ENCODE results near the gene CLEC16A.

Gene CLEC16A

DNA sequence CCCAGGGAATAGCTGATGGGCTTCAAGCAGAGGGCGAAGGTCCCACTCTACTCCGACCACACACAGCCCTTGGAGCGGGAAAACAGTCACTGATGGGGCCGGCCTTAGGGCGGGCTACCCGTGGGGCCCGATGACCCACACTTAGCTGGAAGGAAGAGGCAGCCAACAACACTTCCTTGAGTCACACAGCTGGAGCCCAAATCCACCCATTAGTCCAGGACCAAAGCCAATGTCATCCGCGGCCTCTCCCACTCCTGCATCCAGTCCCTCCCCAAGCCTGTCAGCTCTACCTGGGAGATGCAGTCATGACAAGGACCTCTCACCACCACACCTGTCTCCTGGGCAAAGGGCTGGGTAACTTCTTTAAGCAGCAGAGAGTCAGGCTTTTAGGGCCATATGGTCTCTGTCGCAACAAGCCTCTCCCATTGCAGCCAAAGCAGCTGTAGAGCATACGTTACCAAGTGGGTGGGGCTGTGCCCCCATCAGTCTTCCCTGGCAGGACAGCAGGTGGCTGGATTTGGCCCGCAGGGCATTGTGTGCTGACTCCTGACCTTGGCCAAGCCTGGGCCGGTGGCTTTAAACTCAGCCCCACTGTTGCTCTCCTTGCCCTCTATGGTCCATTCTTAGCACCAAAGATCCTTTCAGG is 200.9 kb downstream of the CLEC16A start:
- no peak for DNase-seq

GRCh38 chr16:11145819-11146211 is 201.5 kb downstream of the CLEC16A start:
- no peak for DNase-seq

DNA sequence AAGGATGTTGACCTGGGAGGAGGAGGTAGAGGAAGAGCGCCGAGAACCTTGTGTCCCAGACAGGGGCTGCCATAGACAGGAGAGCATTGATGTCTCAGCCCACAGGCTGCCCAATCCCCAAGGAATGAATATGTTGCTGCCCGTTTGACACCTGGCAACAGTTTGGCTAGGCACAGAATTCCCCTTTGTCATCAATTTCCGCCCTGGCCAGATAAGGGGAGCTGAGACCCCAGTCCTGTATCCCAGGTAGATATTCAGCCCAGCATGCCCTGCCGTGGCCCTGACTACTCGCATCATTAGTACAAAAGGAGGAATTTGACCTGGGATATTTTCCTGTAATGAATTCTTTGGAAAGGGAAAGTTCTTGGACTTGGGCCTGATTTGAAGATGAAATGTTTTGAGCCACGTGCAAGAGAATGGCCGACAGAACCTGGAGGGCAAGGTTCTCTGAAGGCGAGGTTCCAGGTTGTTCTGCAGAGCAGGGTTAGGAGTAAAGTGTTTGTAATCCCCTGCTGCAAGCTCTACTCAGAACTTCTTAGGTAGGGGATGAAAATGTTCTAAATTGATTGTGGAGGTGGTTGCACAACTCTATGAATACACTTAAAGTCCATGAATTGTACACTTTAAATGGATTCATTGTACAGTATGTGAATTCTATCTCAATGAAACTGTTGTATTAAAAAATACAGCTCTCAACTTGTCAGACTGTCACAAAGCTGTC is 202.8 kb downstream of the CLEC16A start:
- DNase-seq, result no peak

DNA sequence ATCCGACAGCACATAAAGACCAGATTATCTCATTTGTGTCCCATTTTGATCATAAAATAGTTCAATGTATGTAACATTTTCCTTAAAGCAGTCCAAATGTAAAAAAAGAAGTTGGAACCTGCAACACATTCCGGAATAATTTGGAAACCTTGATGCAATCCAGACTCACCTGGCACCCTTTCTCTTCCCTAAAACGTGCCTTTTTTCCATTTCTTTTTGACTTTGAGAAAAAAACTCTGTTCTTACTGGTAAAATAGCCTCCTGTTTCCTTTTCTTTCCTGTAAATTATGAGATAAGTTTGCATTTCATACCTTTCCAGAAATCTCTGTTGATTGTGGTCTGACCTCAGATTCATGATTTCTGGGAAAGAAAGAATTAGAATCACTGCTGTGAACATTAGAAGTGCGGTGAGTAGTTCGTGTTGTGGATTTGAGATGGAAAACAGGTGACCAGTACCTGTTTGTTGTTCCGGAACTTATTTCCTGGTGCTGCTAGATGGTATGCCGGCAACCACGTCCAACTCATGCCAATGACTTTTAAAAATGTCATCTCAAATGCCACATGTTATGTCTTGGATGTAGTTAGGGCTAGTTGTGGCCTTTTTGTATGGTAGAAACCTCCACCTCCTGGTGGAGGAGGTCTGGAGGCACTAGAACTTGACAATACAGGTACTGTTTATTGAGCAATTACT is 203.5 kb downstream of the CLEC16A start:
- DNase-seq, result no peak

DNA sequence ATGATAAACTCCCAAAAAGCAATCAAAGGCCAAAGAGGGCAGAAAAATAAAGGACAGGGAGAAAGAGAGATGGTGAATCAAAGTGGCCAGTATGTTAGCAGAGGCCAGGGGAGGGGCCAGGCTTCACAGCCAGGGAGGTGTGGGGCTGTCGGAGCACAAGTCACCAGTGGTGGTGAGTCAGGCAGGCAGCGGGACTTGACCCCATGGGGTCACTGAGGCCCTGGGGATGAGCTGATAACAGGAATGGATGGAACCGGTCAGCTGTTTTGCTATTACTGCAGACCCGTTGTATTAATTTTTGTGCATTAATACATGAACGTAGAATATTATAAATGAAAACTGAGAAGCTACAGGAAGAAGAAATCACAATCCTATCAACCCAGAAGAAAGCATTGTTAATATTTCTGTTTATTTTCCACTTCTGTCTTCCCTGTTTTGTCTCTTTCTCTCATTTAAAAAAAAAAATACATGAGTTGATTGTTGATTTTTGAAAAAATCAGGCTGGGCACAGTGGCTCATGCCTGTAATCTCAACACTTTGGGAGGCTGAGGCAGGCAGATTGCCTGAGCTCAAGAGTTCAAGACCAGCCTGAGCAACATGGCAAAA is 204.8 kb downstream of the CLEC16A start:
- no peak for DNase-seq

DNA sequence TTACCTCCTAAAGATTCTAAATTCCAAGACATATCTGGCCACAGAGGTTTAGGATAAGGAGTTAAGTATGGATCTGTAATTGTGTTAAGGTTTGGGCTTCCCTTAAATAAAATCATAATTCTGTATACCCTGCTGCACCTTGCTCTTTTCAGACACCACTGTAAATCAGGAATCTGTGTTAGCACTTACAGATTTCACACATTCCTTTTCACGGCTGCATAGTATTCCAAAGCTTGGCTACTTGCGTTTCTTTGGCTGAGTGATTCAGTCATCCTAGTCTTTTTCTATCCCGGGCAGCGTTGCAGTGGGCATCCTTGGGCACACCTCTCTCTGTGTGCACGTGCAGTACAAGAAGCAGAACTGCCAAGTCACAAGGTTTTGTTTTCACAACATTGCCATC is 205.8 kb downstream of the CLEC16A start:
- no peak for DNase-seq

GRCh38 chr16:11151156-11151884 is 207.0 kb downstream of the CLEC16A start:
- DNase-seq, result no peak

DNA sequence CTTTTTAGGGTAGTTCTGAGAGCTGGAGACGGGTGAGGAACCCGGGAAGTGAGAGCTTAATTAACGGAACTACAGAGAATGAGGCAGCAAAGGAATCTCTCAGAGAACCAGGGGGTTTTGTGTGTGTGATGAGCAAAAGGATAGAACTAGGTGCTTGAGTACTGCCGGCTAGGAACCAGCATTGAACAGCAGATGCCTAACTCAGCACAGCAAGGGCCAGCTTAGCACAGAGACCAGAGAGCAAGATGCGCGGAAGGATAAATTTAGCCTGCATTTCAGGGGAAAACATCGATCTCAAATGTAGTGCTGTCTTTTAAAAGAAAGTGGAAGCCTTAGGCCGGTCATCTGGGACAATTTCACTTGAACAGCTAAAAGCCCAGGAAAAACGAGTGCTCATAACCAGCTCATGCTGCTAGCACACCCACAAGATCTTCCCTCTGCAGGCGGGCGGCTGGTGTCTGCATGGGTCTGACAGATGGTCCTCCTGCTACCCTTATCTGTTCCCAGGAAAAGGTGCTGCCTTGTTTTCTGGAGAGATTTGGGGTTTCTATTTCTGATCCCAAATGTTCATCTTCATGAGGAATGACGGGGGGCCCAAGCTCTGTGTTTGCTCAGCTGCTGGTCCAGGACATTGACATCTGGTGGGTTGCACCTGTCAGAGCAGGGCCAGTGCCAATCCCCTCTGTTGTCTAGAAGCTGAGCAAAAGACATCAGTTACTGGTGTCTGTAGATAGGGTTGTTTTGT is 207.7 kb downstream of the CLEC16A start:
- DNase-seq, result no peak

DNA sequence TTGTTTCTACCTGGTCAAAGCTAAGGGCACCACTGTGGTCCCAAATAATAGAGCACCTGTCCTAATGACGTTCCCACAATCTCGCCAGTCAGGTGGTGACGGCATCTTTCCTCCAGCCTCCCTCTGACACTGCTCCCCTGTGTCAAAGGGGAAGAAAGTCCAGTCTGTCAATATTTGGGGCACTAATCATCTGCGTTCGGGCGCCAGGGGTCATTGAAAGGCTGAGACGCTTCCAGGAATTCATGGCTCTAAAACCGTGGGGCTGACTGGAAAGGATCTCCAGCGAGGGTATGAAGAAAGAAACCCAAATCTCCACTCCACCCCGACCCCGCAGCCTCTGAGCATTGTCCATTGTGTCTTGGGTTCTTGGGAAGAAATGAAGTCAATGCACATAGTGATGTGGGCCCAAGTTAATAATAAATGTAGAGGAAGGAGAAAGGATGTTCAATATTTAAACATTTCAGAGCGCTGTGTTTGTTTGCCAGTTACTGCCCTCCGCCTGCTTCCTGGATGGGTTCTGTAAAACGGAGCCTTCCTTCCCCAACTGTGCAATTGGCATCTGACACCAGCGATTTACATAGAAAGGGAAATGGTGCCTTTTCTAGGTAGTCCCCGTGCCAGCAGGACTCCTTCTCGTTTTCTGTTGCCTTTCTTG is 208.4 kb downstream of the CLEC16A start:
- no peak for DNase-seq

DNA sequence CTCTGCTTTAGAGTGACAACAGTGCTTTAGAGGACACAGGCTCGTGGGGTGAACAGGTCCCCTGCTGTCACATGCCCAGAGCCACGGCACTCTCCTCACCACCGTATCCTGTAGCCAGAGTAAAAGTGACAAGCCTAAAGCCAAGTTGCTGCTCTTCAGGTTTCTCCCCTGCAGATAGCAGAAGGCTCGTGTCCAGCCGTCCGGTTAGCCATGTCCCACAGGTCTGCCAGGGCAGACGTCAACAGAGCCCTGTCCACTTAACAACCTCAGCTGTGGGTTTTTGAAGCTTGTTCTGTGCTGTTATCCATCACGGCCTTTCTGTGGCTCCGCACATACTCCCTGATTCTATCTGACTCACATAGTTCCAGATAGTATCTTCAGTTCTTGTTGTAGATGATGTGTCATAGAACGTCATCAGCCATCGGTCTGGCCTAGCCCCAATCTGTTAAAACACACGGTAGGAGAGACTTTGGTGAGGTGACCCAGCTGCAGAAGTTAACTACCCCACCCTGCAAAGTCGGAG is 211.0 kb downstream of the CLEC16A start:
- DNase-seq, result no peak

DNA sequence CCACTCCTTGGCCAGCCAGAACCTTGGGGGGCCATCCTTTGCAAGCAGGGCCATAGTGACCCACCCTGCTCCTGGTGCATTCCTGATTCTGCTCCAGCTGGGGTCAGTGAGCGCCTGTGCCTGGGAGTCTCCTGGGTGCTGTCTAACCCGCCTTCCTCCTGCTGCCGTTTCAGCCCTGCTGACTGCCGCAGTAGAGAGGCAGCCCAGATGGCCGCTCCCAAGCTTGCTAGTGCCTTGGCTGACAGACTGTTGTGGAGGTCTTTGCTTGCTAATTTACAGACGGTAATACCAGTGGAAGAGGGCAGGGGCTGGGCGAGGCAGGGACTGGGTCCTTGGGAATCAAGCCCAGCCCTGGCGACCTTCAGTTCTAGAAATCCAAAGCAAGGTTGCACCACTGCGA is 212.0 kb downstream of the CLEC16A start:
- DNase-seq, result no peak

GRCh38 chr16:11157143-11157542 is 212.8 kb downstream of the CLEC16A start:
- DNase-seq, result no peak

DNA sequence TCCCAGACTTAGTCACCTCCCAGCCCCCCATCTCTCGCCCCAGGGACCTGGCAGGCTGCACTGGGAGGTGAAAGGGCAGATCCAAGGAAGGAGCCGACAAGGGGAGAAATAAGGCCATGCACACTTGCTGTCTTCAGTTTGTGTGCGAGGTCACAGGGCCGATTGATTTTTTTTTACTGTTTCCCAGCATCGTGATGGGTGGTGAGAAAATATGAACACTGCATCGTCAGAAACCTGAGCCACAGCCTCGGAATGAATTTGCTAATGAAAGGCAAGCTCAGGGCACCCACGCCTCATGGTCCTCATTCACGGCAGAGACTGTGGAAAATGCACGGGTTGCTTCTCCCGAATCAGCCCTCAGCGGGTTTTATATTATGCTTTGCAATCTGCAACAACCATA is 213.7 kb downstream of the CLEC16A start:
- DNase-seq, result no peak

DNA sequence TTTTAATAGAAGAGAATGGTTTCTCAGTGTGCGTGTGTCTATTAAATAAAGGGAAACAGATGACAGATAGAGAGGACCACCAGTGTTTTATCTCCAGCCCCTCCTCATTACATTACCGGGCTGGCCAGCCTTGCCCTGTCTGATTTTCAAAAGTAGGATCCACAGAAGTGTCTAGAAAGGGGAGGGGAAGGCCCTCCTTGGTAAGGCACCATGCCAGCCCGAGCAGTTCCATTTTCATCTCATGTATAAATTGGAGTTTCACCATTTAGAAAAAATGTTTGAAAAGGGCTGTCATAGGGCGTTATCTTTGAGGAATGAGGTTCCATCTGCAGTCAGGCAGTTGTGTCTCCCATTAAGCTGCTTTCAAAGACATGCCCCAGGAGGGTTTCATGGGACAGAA is 214.9 kb downstream of the CLEC16A start:
- no peak for DNase-seq

DNA sequence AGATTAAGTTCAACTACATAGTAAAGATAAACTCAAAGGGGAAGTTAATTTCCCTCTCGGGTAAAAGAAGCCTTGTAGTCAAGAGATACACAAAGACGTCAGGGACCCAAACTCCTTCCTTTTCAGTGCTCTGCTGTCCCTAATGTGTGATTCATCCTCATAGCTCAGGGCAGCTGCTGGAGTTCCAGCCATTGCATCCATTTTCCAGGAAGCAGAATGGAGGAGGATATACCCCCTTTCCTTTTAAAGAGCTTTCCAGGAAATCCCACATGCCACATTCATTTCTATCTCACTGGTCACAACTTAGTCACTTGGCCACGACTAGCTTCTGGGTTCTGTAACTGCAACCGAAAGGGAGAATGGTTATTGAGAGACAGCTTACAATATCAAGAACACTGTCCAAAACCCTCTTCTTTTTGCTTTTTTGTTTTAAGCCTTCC is 216.3 kb downstream of the CLEC16A start:
- no peak for DNase-seq

DNA sequence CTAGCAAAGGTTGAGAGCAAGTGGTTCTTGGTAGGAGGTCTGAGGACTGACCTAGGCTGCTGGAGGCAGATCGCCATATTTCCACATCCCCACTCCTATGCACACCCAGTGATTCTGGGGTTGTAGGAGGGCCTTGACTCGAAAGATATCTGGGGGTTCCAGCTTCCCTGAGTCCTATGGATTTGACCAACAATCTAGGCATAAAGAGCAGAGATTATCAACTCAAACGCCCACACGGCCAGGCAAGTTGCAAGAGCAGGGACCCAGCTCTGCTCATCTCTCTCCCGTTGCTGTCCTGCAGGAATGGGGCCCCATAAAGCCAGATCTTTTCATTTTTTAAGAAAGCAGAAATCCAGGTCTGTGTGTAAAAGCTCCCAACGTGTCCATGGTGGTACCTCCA is 217.1 kb downstream of the CLEC16A start:
- DNase-seq, result no peak

DNA sequence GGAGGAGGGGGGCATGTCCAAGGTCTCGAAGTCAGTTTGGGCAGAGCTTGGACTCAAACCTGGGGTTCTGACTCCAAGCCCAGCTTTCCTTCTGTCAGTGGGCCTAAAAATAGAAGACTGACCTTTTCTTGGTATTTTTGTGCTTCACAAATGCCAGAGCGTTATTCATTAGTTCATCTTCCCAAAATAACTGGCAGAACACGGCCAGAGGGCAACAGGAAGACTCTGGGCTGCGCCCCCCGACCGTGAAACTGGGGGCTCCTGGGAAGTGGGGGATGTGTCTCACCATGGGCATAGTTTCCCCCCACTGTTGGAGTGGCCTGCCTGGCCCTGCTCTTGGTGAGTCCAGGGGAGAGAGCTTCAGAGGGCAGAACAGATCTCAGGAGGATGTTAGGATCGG is 217.6 kb downstream of the CLEC16A start:
- no peak for DNase-seq

GRCh38 chr16:11162586-11163268 is 218.4 kb downstream of the CLEC16A start:
- DNase-seq, result no peak

DNA sequence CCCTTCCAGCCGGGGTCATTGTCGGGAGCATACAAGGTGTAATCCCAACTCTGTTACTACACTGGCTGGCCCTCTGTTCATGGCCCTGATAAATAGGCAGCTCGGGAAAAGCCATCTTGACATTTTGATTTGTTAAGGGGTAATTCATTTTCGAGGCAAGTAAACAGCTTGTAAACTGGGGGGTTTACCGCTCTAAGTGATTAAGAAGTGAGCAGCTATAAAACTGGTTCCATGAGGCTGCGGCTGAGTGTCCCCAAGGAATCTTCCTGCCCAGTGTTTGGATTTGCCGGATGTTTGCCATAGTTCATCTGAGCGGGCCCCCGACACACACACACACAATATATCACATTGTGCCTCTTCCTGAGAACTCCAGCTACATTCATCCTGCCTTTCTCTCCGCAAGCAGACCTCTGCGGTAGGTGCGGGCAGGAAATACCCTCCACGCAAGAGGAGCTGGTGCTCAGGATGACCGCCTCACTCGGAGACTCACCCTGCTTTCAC is 219.4 kb downstream of the CLEC16A start:
- DNase-seq, result no peak

GRCh38 chr16:11164482-11165270 is 220.3 kb downstream of the CLEC16A start:
- DNase-seq, result no peak
